Sigmoid colon (tissue), 4 donors: Measurements from ENCODE around the gene ZNF451.

Source experiments
- EP300 ChIP-seq, 4 donors: sonication (generic); formaldehyde crosslinking; IDR thresholded peaks; one replicate each; pipeline ENCODE4 v1.6.1; 2017; ENCODE audit warnings: antibody characterized with exemption in 4 of 4
- POLR2A ChIP-seq, 2 donors: fragments of 450-650 bp; IDR thresholded peaks; one replicate each; pipeline ENCODE4 v1.6.1; 2016; ENCODE audit warnings: antibody characterized with exemption in 2 of 2, mild to moderate bottlenecking in 2 of 2, moderate library complexity in 2 of 2
- POLR2AphosphoS5 ChIP-seq, 4 donors: sonication (generic); formaldehyde crosslinking; IDR thresholded peaks; one replicate each; pipeline ENCODE4 v1.6.1; 2017; ENCODE audit warnings: antibody characterized with exemption in 4 of 4
- TF ChIP-seq, protein P1 (sequence below), 4 experiments: fragments of 450-650 bp in 3 of 4; fragments of 200-600 bp in 1 of 4; IDR thresholded peaks; one replicate each; pipeline ENCODE4 v1.5.1; 2016 to 2019; ENCODE audit warnings: antibody characterized with exemption in 4 of 4, mild to moderate bottlenecking in 3 of 4, moderate library complexity in 2 of 4

DNA sequence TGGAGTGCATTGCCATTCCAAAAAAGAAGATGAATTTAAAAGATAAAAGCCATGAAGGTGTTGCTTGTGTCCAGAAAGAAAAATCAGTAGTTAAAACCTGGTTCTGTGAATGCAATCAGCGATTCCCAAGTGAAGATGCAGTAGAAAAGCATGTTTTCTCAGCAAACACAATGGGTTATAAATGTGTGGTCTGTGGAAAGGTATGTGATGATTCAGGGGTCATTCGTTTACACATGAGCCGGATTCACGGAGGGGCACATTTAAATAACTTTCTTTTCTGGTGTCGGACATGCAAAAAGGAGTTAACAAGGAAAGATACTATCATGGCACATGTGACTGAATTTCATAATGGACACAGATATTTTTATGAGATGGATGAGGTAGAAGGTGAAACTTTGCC lies 57.4 kb downstream of the ZNF451 start:
- TF ChIP-seq, protein P1, sequence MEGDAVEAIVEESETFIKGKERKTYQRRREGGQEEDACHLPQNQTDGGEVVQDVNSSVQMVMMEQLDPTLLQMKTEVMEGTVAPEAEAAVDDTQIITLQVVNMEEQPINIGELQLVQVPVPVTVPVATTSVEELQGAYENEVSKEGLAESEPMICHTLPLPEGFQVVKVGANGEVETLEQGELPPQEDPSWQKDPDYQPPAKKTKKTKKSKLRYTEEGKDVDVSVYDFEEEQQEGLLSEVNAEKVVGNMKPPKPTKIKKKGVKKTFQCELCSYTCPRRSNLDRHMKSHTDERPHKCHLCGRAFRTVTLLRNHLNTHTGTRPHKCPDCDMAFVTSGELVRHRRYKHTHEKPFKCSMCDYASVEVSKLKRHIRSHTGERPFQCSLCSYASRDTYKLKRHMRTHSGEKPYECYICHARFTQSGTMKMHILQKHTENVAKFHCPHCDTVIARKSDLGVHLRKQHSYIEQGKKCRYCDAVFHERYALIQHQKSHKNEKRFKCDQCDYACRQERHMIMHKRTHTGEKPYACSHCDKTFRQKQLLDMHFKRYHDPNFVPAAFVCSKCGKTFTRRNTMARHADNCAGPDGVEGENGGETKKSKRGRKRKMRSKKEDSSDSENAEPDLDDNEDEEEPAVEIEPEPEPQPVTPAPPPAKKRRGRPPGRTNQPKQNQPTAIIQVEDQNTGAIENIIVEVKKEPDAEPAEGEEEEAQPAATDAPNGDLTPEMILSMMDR (IDR thresholded peaks at IDR 0.05), result no peak
- TF ChIP-seq POLR2A (IDR thresholded peaks at IDR 0.05) (no peak), EP300 (IDR thresholded peaks at IDR 0.05) (no peak), POLR2AphosphoS5 (IDR thresholded peaks at IDR 0.05) (no peak)
